AG09319 (cell line): ENCODE results near the gene TP53TG5.

Experiments
- DNase-seq: peaks from one replicate; pipeline ENCODE4 v3.0.0-alpha.2; 2010; ENCODE audit warnings: low read depth; ENCODE audit errors: extremely low read depth
- CTCF ChIP-seq: IDR thresholded peaks from 2 replicates; pipeline ENCODE4 v1.5.1; 2011; ENCODE audit warnings: low read depth, mild to moderate bottlenecking, inconsistent platforms, low read length, moderate library complexity

The TP53TG5 gene

GRCh38 chr20:45404438-45404837 lies 26.3 kb upstream of the TP53TG5 start:
- DNase-seq, result no peak

GRCh38 chr20:45402946-45403345 lies 24.8 kb upstream of the TP53TG5 start:
- TF ChIP-seq CTCF, result no peak
- no peak for DNase-seq

More at GRCh38 chr20:45404438-45404837, 26.3 kb upstream of the TP53TG5 start:
- no peak for TF ChIP-seq CTCF

- DNase-seq, result no peak
- no peak for TF ChIP-seq CTCF
Observed at GRCh38 chr20:45400346-45401031, 22.4 kb upstream of the TP53TG5 start.

- DNase-seq, result no peak
- TF ChIP-seq CTCF, result no peak
Observed at GRCh38 chr20:45399018-45399417, 20.9 kb upstream of the TP53TG5 start.

- no peak for TF ChIP-seq CTCF
- no peak for DNase-seq
Observed at GRCh38 chr20:45395114-45395415, 16.9 kb upstream of the TP53TG5 start.

- TF ChIP-seq CTCF, result no peak
- DNase-seq, result no peak
Observed at GRCh38 chr20:45394221-45395113, 16.3 kb upstream of the TP53TG5 start.

GRCh38 chr20:45392733-45393132 lies 14.6 kb upstream of the TP53TG5 start:
- no peak for TF ChIP-seq CTCF

More at GRCh38 chr20:45392733-45393132, 14.6 kb upstream of the TP53TG5 start:
- DNase-seq, result no peak
